UCSD-AML1 (cell line): ENCODE results near the gene RTCB.
"Not testable (repeated sequence)": the region's sequence is repeated elsewhere in the genome, so short reads cannot be mapped to it uniquely, and the experiment has no call there.

Experiments
- DNase-seq: peaks from one replicate; lab custom pipeline; 2025; ENCODE audit not compliant: unreplicated experiment; lab: John Stamatoyannopoulos, UW

The RTCB gene

DNA sequence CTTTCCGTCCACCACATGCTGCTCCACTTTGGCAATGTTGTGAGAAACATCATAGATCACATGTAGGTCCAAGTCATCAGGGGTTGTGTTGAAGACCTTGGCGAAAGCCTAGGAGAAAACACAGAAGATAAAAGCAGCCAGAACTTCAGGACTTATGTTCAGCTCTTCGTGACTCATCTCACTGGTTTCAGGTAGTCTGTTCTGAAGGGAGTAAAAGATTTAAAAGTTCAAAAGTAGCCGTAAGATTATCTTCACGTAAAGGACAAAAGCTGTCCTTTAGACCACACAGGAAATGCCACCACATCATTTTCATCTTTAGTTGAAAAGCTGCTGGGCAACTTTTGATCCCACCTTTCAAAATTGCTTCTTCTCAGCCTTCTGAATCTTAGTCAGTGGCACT, 16.9 kb downstream of the RTCB start:
- no peak for DNase-seq

DNA sequence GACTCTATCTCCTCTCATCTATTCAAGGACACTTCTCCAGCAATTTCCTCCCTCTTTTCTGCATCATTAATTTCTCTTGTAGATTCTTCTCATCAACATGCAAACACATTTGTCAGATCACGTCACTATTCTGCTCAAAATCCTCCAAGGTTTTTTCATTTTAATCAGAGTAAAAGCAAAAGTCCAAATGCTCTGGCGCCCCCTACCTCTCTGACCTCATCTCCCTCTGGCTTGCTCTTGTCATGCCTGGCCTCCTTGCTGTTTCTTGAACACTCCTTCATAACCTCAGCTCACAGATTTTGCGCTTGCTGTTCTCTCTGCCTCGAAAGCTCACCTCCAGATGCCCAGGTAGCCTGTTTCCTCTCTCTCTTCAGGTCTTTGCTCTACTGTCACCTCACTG, 22.4 kb downstream of the RTCB start:
- no peak for DNase-seq

DNA sequence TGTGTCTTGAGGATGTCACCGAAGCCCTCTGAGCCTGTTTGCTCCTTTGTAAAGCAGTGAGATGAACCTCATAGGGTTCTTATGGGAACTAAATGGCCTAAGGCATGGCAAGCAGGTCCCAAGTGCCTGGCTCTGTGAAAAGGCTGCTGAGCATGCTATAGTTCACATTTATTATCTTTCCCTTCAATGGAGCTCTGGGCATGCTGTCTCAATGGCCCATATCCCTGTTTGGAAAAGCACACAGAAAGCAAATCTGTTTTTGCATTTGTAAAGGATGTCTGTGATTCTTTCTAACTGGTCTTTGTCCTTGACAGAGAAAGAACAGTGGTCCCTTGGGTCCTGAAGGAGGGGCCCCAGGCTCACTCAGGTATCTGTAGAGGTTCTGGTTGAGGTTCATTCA, 26.4 kb downstream of the RTCB start:
- DNase-seq: no peak

DNA sequence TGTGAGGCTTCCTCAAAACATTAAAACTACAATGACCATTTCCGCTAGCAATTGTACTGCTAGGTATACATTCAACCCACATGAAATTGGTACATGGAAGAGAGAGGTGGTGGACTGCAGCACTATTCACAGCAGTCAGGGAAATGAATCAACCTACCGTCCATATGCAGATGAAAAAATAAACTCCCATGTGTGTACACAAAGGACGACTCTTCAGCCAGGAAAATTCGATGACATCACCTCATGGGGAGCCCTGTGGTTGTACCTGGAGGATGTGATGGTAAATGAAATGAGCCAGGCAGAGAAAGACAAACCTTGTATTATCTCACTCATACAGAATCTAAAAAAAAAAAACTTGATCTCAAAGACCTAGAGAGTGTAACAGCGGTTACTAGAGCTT, 31.1 kb downstream of the RTCB start:
- no peak for DNase-seq

DNA sequence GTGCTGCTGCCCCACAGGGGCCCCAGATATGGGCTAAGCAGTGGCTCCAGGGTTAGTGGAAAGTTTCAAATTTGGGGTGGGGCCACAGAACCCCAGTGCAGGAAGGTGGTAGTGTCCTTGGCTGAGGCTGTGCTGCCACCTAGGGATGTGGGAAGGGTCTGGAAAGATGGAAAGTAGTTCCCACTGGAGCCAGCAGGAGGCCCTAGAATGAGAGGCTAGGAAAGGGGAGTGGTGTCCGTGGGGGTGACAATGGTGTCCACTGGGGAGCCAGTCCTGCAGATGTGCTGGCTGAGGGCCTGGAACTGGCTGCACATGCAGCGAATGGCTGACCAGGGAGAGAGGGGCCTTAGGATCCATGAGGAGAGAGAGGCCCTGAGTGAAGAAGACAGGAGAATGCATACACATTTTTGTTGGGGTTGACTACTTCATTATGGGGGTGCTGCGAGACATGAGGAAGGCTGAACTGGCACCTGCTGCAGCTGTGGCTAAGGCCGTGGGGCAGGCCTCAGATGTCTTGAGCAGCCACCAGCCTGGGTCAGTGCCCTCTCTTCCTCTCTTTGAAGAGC, 33.3 kb downstream of the RTCB start:
- peak; percentile 53 for DNase-seq

DNA sequence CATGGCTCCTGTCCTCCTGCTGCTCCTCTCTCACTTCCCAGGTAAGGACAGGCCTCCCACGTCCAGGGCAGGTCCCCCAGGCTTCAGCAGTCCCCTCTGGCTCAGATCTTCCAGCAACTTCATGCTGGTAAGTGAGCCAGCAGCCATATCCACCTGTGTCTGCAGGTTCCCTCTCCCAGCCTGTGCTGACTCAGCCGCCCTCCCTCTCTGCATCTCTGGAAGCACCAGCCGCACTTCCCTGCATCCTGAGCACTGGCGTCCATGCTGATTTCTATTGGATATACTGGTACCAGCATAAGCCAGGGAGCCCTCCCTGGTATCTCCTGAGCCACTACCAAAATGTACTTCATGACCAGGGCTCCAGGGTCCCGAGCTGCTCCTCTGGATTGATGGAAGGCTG, 35.4 kb downstream of the RTCB start:
- DNase-seq: no peak

DNA sequence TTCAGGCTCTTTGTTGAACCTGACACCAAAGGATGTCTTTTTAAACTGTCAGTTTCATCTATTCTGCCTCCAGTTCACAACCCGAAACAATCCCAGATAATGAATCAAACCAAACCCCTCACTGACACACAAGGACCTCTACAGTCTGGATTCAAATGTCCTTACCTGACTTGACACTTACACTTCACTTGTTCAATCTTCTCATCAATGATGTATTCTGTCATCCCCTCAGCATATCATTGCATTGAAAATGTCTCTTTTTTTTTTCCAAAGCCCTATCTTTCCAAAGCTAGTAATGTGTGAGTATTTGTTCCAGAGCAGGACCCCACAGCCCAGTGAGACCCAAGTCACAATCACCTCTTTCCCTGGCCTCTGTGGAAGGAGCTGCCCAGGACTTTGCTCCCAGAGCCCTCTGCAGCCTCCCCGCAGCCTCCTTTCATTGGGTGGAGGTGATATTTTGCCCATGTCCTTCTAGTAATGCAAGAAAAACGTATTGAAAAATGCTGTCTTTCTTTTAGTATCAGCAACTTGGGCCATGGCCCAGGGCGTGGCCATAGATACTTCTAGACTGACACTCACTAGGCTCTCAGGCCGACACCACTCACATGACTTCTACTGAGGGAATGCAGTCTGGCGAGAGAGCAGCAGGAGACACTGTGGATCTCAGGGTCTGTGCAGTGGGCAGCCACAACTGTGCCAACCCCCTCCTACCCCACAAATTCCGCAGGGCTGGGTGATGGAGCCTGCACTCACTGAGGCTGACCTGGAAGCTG, 36.2 kb downstream of the RTCB start:
- DNase-seq: no peak

DNA sequence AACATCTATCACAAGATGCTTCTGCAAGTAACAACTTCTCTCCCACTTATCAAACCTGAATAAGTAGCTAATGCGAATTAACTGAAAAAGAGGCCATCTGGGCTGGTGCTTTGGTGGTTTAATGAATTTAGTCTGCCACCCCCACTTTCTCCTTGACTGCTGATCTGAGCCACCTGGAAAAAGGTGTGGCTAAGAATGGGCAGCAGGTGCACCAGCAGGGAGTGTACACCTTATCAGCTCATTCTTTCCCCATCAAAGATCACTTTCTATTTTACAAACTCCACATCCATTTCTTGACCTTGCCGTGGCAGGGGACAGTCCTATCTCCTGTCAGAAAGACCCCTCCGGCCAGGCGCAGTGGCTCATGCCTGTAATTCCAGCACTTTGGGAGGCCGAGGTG, 47.8 kb downstream of the RTCB start:
- no peak for DNase-seq

DNA sequence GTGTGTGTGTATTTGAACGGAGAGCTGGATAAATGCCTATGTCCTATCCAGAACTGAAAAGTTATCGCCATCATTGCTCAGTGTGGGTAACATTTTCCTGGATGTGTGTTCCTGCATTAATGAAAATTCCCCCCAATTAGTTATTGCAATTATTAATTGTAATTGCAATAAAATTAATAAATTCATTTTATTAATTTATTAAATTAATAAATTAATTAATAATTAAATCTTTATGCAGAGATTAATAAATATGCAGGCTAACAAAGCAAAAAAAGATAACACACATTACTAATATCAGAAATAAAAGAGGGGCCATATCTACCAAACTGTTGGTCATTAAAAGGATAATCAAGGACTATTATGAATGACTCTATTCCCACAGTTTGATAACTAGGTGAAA, 50.8 kb downstream of the RTCB start:
- DNase-seq: no peak

DNA sequence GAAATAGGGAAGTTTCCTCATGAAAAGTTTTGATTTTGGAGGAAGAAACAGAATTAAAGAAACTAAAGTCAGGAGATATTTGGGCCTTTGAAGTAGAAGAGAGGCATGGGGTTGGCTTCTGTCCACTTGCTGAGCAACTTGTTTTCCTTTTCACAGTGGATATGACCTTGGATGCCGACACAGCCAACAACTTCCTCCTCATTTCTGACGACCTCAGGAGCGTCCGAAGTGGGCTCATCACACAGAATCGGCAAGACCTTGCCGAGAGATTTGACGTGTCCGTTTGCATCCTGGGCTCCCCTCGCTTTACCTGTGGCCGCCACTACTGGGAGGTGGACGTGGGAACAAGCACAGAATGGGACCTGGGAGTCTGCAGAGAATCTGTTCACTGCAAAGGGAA, 52.0 kb downstream of the RTCB start:
- DNase-seq: not testable (repeated sequence)

DNA sequence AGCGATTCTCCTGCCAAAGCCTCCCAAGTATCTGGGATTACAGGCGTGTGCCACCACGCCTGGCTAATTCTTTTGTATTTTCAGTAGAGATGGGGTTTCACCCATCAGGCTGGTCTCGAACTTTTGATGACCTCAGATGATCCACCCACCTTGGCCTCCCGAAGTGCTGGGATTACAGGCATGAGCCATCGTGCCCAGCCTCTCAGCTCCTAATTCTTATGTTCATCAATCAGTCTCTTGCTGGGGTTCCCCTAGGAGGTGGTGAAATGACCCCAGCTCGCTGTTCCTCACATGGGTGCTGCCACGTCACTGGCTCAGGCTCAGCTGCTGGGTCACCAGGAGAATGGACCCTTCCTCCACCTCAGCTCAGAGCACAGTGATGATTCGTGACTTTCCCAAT, 54.5 kb downstream of the RTCB start, which contains the start of gene RFPL3:
Gene RFPL3 (plus strand): TSS at position 301 of the 400 bp plus-strand sequence. CDS start 205 bp downstream, outside the sequence.
- DNase-seq: not testable (repeated sequence)

DNA sequence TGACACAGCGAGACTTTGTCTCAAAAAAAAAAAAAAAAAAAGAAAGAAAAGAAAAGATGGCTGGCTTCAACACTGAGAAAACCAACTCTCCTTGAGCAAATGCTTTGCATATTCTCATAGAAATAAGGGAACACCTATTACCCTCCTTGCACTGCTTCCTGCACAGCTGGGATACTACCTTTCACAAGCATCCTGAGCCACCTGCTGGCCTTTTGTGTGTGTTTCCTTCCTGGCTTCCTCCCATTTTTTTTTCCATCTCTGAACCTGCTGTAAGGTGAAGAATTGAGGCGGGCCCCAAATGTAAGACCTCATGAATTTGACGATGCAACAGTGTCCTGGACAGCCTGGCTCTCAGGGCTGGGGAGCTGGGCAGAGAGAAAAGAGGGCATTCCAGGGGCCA, 56.3 kb downstream of the RTCB start:
- no peak for DNase-seq

DNA sequence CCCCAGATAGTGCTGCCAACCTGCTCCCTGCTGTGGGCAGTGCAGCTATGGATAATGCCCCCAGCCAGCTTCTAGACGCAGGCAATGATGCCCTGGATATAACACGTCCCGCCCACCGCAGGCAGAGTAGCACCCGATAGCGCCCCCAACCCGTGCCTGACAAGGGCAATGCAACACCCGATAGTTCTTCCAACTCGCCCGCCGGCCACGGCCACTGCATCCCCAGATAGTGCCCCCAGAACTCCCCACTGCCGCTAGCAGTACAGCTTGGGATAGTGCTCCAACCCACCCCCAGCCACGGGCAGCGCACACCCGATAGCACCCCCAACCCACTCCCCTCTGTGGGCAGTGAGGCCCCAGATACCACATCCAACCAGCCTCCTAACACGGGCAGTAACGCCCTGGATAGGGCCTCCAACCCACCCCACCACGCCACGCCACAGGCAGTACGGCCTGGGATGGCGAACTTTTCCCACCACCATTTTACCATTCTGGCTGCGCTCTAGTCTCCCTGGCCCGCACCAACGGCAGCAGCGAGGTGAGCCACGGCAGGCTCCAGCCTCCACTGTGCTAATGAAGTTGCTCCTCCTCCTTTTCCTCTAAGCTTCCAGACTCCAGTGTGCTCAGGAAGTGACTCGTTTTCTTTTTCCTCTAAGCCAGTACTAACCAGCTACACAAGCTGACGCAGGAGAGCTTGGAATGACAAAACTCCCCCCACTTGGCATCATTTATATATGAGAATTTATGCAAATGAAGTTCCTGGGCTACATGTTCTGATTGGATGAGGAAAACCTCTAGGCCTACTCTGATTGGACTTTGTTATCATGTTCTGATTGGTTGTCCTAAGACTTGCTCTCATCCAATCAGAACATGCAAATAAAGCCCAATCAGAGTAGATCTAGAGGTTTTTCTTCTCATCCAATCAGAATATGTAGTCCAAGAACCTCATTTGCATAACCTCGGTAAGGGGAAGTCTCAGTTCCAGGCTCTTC, 57.4 kb downstream of the RTCB start:
- no peak for DNase-seq

DNA sequence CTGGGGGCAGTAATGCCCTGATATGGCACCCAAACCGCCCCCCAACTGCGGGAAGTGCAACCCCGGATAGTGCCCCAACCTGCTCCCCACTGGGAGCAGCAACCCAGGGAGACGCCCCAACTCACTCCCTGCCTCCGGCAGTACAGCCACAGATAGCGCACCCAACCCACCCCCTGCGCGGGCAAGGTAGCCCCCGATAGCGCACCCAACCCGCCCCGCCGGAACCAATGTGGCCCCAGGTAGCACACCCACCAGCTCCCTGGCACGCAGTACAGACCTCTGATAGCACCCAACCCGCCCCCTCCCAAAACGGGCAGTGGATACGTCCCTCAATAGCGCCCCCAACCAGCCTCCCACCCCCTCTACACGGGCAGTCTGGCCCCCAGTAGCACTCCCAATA, 58.2 kb downstream of the RTCB start:
- DNase-seq: no peak

DNA sequence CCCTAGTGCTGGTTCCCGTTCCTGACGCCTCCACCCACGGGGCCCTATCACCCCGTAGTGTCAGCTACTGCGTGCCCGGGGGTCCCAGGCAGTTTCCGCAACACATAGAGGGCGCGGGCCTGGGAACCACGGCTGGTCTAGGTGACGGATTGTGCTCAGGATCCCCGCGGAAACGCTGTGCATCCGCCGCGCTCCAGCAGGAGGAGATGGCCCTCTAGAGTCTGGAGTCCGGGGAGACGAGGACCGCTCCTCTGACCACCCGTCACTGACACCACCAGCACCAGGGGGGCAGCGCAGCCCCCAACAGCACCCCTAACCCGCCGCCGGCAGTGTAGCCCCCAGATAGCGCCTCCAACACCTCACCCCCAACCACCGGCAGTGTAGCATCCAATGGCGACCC, 58.8 kb downstream of the RTCB start:
- DNase-seq: no peak

DNA sequence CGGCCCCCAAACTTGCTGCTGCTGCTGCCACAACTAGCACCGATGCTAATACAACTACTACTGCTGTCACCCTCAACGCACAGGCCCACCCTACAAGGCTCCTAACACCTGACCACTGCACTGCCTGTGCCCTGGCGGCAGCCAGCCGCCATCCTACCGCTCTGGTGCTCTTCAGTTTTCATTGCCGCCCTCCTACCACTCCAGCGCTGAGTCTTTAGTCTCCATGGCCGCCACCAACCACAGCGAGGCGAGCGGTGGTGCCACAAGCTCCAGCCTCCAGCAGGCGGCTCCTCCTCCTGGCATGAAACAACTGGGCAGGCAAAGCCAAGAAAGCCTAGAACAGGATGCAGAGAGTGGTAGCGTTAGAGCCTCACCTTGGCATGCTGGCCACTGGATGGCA, 59.4 kb downstream of the RTCB start:
- DNase-seq: no peak

DNA sequence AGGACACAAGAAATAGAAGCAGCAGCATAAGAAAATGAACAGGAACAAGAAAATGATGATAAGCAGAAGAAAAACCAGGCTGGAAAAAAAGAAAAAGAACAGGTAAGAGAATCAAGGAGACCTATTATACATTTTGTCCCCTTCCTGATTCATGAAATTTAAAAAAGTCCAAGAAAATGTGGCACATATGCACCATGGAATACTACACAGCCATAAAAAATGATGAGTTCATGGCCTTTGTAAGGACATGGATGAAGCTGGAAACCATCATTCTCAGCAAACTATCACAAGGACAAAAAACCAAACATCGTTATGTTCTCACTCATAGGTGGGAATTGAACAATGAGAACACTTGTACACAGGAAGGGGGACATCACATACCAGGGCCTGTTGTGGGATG, 60.2 kb downstream of the RTCB start:
- DNase-seq: not testable (repeated sequence)

DNA sequence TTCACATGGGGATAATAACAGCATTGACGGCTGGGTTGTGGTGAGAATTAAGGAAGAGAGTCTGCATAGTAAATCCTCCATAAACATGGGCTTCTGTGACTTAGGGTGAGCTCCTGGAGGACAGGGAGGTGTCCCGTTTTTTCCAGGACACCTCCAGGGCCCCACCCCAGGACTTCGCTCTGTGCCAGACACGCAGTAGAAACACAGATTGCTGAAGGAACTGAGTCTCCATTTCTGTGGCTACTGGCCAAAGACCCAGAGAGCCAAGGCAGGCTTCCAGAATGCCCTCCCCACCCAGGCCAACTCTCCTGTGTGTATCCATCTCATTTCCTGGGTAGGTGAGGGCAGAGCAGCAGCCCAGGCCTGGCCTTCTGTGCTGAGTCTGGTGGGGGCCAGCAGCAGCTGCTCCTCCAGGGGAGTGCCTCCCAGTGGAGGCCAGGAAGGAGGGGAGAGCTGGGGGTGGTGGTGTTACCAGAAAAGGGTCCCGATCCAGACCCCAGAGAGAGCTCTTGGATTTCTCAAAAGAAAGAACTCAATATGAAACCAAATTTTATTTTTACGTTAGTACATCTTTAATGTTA, 63.9 kb downstream of the RTCB start:
- no peak for DNase-seq

DNA sequence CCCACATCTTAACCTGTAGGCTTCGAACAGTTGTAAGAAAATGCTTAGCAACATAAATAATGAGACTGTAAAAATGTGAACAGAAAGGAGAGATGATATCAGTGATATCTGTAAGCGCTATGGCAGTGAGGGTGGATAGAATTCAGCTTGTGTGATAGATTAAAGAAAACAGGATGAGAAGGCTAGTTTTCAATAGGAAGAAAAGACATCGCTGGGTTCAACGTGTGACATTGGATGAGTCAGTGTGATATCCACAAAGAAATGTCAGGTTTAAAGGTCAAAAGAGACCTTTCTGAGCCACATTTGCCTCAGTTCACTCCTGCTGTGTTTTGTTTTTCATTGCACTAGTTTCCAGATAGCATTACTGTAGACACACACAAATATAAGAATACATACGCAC, 68.1 kb downstream of the RTCB start:
- DNase-seq: no peak

DNA sequence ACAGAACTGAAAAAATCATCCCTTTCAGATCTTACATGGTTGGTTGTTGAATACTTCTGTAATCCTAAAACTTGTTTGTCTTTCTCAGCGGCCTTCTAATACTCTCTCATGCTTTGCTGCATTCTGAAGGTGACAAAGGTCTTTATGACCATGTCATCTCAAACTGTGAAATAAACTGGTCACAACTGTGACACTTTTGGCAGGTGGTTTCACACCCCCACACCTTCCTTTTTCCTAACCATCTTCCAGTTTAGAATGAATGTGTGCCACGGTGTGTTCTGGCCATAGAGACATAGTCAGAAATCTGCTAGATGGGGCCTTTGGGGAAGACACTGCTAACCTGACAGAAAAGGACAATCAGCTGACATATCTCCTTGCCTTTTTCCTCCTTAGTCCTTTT, 69.1 kb downstream of the RTCB start:
- no peak for DNase-seq

DNA sequence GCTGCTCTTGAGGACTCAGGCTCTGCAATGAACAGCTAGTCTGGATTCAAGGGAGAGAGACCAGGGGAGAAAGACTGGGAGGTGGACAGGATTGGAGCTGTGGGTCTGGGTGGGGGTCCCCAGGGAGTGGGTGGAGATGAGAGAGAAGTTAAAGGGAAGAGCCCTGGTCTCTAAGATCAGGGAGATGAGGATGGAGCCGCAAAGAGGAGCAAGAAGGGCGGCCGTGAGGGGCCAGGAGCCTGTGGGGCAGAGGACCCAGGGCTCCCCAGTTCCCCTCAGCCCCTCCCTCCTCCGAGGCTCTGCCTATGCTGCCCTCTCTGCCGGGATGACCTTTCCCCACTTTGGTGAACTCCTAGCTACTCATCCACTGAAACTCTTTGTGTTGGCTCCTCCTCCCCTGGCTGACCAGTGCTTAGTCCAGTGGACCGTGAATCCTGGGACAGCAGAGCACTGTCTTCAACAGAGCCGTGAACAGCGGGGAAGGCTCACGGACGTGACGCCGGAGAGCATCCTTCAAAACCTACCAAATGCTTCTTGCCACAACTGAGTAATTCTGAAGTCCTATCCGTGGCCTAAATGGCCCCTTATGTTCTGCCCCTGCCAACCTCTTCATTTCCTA, 70.8 kb downstream of the RTCB start:
- DNase-seq: no peak
